ENCODE data around the gene RCSD1. TPM values are rescaled to one million over a fixed set of nuclear protein-coding genes. Genes with fewer than 3 reads are reported as not detected.

Gene RCSD1, protein sequence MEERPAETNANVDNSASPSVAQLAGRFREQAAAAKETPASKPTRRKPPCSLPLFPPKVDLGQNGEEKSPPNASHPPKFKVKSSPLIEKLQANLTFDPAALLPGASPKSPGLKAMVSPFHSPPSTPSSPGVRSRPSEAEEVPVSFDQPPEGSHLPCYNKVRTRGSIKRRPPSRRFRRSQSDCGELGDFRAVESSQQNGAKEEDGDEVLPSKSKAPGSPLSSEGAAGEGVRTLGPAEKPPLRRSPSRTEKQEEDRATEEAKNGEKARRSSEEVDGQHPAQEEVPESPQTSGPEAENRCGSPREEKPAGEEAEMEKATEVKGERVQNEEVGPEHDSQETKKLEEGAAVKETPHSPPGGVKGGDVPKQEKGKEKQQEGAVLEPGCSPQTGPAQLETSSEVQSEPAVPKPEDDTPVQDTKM
- total RNA-seq (2014; rRNA removed; shearing (Covaris generic)): not detected in 2 replicates

DNA sequence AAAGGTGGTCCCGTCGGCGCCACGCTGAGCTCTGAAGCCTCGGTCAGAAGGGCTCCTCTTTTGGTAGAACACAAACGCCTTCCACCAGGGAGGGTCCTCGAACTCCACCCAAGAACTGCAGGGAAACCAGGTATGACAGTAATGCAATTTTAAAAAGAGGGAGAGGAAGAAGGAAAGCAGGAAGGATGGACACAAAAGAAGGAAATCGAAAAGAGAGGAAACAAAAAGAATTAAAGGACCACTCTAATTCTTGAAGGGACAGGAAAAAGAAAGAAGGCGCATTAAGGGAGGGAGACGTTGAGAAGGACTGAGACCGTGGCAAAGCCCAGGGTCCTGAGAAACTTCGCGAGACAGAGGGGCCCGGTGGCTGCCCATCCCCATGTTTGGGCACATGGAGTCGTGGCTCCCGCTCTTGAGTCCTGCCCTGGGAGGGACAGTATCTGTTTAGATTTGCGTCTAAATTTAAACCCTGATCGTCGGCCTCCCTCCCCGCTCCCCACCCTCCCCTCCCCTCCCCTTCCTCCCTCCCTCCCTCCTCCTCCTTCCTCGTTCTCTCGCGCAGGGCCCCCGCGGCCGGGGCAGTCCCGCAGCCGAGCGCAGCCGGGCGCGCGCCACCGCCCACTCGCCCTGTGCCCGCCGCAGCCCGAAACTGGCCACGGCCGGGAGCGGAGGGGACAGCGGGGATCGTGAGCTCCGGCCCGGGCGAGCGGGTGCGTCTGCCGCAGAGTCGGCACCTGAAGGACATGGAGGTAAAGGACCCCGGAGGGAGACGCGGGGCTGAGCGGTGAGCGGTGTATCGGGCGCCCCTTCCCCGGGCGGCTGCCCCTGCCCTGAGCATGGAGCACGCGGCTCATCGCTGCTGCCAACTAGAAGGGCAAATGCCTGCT, at the start of gene RCSD1:
Gene RCSD1, plus strand, starts transcription at position 552 of the 887 bp plus-strand sequence. Its CDS starts 192 bp downstream, at position 744.

DNA sequence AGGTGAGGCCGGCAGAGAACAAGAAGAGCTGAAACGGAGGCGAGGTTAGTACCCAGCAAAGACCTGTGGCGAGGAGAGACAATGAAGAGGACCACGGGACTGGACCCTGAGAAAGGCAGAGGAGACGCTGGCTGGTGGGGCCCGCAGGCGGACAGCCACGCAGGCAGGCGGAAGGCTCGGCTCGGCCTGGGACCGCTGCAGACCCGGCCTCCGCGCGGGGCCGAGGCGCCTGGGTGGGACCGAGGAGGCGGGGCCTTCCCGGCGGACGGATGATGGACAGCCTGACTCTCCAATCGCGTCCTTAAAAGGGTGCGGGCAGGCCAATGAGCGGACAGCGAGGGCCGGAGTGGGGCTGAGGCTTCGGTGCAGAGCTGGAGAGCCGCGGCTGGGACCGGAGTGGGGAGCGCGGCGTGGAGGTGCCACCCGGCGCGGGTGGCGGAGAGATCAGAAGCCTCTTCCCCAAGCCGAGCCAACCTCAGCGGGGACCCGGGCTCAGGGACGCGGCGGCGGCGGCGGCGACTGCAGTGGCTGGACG, 91.7 kb downstream of the RCSD1 start, which contains the start of gene MPZL1:
Gene MPZL1, plus strand, starts transcription at position 366 of the 535 bp plus-strand sequence. CDS start 170 bp downstream, outside the sequence.

Other genes starting within 250 kb of the RCSD1 start
- 0.72 and 1.4 TPM in 2 replicates for gene CD247, start 111.7 kb upstream of the RCSD1 start, total RNA-seq (2014; rRNA removed; shearing (Covaris generic))
- gene CREG1, start 76.5 kb upstream of the RCSD1 start, total RNA-seq (2014; rRNA removed; shearing (Covaris generic)): 52.7 and 56.0 TPM in 2 replicates
- gene MPZL1, start 91.8 kb downstream of the RCSD1 start, total RNA-seq (2014; rRNA removed; shearing (Covaris generic)): 21.4 and 36.8 TPM in 2 replicates